Stimulated activated CD4-positive, alpha-beta T cell treated with anti-CD3 and anti-CD28 coated beads, Interleukin-2, amount 100 ng/mL, for 48 hours (primary cell): ENCODE data around the gene MYD88.

Experiments
- DNase-seq, 2 donors: peaks; one replicate each; pipeline ENCODE4 v3.0.0-alpha.2; 2020

The MYD88 gene

GRCh38 chr3:38138349-38139190 is at the start of gene MYD88:
TSS of gene MYD88 (plus strand) at chr3:38138661. CDS start at chr3:38138701, 40 bp downstream.
- DNase-seq: peak; percentile 72 to 79

DNA sequence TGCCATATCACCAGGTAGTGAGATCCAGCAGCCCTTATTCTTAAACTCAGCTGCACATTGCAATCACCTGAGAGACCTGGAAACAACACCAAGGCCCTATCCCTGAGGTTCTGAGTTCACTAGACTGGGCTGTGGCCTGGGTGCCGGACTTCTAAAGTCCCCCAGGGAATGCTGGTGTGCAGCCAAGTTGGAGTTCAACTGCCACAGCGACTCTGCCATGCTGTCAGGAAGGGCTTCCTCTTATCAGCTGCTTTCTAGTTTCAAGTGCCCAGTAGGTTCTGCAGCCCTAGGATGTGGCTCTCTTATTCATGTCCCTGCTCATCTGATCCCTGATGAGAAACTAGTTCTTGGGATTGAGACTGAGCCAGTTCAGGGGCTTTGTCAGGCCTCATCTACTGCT is 49.3 kb upstream of the MYD88 start:
- no peak for DNase-seq

DNA sequence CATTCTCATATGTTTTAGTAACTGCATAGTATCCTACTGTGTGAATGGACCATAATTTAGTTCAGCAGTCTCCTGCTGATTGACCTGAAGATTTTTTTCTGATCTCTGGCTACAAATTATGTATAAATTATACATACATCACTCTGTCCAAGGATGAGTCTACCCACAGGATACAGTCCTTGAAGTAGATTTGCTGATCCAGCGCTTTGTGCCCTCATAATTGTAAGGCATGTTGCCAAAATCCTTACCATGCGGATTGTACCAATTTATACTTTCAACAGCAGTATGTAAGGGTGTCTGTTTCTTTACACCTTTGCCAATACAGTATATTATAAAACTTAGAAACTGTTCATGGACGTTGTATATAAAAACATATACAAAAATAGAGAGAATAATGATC is 48.0 kb upstream of the MYD88 start:
- DNase-seq: no peak

- DNase-seq: no peak
Observed at GRCh38 chr3:38094999-38095398, 43.5 kb upstream of the MYD88 start.

- no peak for DNase-seq
Observed at GRCh38 chr3:38095669-38096483, 42.6 kb upstream of the MYD88 start.

DNA sequence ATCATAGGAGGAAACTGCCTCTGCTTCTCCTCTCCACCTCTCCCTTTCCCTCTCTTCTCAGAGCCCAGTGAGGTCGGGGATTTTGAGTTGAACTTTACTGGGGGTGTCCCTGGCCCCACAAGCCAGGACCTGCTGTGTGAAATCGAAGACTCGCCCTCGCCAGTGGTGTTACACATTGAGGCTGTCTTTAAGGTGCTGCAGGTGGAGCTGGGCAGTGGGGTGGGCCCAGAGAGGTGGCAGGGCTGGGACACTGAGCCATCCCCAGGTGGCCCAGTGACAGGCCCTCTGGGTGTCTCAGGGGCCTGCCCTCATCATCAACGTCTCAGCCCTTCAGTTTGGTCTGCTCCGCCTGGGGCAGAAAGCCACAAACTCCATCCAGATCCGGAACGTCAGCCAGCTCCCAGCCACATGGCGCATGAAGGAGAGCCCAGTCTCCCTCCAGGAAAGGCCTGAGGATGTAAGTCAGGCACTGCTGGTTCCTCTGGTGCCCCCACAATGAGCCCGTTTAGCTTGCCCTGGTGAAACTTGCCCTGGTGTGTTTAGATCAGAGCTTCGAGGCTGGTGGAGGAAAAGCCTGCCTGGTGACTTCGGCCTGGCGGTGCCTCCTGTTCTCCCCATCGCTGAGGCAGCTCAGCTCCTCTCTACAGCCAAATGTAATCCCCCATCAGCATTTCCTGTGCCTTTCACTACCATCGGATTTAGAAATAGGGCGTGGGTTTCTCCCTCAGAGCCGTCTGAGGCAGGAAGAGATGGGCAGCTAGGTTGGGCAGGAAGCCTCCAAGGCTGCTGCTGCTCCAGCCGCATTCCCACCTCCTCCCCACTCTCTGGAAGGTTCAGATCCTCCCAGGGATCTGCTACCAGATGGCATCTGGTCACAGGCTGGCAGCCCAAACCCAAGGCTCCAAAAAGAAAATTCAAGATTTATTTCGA is 40.8 kb upstream of the MYD88 start:
- DNase-seq: no peak

- no peak for DNase-seq
Observed at GRCh38 chr3:38098376-38098723, 40.1 kb upstream of the MYD88 start.

- no peak for DNase-seq
Observed at GRCh38 chr3:38099518-38099917, 38.9 kb upstream of the MYD88 start.

DNA sequence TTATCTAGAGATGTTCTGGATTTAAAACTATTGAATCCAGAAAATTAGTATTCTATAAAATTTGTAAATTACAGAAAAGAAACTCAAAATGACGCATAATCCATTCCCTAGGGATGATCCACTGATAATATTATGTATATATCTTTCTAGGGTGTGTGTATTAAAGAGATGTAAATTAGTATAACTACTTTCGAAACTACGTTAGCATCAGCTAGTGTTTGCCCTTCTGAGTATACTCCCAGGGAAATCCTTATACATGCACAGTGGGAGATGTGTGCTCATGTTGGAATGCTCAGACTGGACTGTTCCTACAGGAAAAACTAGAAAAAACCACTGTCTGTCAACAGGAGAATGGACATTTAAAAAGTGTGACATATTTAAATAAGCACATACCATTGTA is 38.0 kb upstream of the MYD88 start:
- DNase-seq: no peak

DNA sequence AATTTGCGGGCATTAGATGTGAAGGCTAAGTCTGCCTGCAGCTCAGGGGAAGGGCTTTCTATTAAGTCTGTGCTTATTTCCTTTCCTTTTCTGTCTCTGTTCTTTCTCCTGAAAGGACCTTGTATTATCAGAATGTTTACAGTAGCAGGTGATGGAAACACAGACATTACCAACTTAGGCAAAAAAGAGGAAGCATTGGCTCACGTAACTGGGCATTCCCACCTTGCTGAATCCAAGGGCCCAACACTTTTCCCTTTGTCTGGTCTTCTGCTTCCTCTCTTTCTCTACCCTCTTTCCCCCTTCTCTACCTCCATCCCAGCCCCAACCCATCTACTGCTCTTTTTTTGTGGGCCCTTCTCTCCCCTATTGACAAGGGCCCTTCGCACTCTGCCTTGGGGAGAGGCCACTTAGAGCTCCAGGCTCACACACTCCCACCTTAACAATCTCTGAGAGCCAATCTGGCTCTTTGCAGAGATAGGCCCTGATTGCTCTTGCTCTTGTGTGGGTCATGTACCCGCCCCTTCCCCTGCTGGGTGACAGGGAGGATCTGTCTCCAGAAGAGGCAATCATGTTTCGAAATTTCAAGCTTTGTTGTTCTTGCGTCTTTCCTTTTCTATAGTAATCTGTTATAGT is 36.5 kb upstream of the MYD88 start:
- DNase-seq: no peak

- DNase-seq: no peak
Observed at GRCh38 chr3:38102444-38102814, 36.0 kb upstream of the MYD88 start.

- no peak for DNase-seq
Observed at GRCh38 chr3:38105525-38105924, 32.9 kb upstream of the MYD88 start.

DNA sequence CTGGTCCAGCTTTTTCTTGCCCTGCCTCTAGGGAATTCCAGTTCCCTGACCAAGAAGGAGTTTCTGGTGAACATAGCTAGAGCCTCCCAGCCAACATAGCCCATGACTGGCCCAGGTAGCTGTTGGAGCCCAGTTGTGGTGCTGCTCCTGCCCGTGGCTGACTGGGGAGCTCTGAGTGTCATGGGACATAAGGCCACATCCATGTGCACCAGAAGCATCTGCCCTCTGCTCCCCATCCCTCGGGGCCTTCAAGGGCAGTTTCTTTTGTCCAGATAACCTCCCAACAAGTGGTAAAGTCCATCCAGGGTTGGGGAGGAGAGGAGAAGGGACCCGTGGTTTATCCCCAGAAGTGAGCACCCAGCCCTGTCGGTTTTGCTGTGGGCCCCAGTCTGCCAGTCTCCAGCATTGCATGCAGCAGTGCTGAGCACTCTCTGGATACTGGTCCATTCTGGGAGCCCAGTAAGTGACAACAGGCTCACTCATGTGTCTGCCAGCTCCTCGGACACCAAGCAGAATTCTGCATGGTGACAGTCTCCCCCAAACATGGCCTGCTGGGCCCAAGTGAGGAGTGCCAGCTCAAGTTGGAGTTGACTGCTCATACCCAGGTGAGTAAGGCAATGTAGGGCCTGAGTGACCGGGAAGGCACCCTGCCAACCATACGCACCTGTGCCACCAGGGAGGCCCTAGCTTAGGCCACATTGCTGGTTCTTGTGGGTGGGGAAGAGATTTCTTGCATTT is 30.4 kb upstream of the MYD88 start:
- no peak for DNase-seq

- DNase-seq: no peak
Observed at GRCh38 chr3:38108649-38109579, 29.5 kb upstream of the MYD88 start.

DNA sequence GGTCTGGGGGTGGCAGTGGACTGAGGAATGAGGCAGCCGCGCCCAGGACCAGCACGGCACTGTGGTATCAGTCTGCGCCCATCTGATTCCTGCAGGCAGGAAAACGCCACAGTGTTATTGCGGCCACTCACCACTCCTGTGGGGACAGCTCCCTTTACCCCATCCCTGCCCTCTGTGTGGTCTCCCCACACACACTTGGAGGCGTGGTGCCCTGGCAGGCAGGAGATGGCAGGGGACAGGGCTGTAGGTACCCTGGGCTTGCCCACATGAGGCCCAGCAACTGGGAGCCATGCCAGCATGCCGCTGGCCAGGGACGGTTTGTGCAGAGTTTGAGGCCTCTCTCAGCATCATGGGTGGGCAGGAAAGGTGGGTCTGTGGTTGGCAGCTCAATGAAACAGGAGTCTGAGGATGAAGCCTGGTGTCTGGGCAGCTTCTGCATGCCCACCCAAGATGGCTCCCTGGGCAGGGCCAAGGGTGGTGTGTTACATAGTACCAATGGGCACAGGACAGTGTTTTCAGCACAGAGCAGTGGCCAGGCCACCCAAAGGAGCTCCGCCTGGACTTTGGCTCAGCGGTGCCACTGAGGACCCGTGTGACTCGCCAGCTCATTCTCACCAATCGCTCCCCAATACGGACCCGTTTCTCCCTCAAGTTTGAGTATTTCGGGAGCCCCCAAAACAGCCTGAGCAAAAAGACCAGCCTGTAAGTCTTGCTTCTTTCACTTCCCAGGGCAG is 28.7 kb upstream of the MYD88 start:
- no peak for DNase-seq

- DNase-seq: no peak
Observed at GRCh38 chr3:38110314-38111050, 28.0 kb upstream of the MYD88 start.

DNA sequence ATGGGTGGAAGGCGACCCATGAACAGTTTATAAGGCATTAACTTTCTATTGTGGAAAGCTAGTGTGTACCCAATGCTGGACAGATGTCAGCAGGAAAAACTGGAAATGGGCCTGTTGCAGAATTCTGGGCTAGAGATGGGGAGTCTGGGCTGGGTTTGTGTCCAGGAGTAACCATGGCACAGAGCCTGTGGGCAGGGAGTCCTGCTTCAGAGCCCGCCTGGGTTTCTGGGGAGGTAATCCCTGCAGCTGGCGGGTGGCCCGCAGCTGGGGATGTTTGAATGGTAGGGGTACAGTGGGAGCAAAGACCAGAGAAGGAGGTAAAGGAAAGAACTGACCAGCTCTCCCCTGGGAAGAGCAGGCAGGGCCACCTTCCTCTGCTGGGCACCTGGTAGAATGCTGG is 27.3 kb upstream of the MYD88 start:
- no peak for DNase-seq

- DNase-seq: no peak
Observed at GRCh38 chr3:38111696-38112377, 26.6 kb upstream of the MYD88 start.

GRCh38 chr3:38112378-38112761 is 26.1 kb upstream of the MYD88 start:
- DNase-seq: no peak
